Adrenal gland (tissue), 5 donors: ENCODE measurements around the gene KIAA1755.

ENCODE experiments used
- POLR2A ChIP-seq, 2 donors: fragments of 450-650 bp; IDR thresholded peaks; one replicate each; pipeline ENCODE4 v1.6.1; 2017; ENCODE audit warnings: antibody characterized with exemption in 2 of 2, mild to moderate bottlenecking in 2 of 2, moderate library complexity in 1 of 2
- TF ChIP-seq, protein P1 (sequence below), 6 experiments: fragments of 450-650 bp in 4 of 6; fragments of 200-600 bp in 2 of 6; sonication (generic) in 1 of 6; IDR thresholded peaks; 1 replicate in 5 of 6; 2 replicates in 1 of 6; pipeline versions ENCODE4 v1.5.1 to v1.8.0; 2016 to 2021; ENCODE audit warnings: antibody characterized with exemption in 6 of 6, mild to moderate bottlenecking in 2 of 6, moderate library complexity in 1 of 6
- donor health status: DM: no; HTN: no; CAD: no.

DNA sequence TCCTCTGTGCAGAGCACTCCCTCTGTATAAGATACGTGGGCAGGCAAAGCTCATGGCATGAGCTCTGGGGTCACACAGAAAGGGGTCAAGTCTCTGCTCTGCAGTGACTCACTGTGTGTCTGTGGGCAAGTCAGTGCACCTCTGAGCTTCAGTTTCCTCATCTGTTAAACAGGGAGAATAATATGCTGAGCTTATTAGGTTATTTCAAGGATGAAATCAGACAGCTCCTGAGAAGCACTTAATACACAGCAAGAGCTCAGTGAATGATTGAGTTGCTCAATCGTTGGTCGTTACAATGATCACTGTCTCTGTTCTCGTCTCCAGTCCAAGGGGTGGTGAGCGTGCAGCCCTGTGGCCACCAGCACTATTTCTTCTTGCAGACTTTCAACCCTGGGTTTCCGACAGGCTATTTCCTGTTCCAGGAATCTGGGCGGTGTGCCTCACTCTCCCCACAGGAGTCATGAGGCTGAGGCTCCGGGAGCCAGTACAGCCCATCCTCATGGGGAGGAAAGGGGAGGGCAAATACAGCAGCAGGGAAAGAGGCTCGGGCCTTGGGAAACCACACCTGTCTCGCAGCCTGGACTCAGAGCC lies 28.9 kb downstream of the KIAA1755 start:
- TF ChIP-seq, protein P1, sequence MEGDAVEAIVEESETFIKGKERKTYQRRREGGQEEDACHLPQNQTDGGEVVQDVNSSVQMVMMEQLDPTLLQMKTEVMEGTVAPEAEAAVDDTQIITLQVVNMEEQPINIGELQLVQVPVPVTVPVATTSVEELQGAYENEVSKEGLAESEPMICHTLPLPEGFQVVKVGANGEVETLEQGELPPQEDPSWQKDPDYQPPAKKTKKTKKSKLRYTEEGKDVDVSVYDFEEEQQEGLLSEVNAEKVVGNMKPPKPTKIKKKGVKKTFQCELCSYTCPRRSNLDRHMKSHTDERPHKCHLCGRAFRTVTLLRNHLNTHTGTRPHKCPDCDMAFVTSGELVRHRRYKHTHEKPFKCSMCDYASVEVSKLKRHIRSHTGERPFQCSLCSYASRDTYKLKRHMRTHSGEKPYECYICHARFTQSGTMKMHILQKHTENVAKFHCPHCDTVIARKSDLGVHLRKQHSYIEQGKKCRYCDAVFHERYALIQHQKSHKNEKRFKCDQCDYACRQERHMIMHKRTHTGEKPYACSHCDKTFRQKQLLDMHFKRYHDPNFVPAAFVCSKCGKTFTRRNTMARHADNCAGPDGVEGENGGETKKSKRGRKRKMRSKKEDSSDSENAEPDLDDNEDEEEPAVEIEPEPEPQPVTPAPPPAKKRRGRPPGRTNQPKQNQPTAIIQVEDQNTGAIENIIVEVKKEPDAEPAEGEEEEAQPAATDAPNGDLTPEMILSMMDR (IDR thresholded peaks at IDR 0.05) = no peak
- TF ChIP-seq POLR2A (IDR thresholded peaks at IDR 0.05) = no peak
